Muscle of back (tissue), 11 donors: ENCODE data around the gene TMEM242. TPM values are rescaled to one million over a fixed set of nuclear protein-coding genes. Genes with fewer than 3 reads are reported as not detected.

Experiments
- DNase-seq, 3 donors: peaks; one replicate each; pipeline versions ENCODE4 v3.0.0 to v3.0.0-alpha.2; 2013
- polyA plus RNA-seq, 10 donors: library from polyadenylated mRNA; unstranded; fragments of 120-200 nt; gene quantifications; one replicate each; pipeline ENCODE4 v1.2.1, GENCODE V29; 2013; ENCODE audit not compliant: insufficient read length in 10 of 10

Gene TMEM242
- polyA plus RNA-seq, 10 donors: 7.9 to 11.7 (median 9.5) TPM

DNA sequence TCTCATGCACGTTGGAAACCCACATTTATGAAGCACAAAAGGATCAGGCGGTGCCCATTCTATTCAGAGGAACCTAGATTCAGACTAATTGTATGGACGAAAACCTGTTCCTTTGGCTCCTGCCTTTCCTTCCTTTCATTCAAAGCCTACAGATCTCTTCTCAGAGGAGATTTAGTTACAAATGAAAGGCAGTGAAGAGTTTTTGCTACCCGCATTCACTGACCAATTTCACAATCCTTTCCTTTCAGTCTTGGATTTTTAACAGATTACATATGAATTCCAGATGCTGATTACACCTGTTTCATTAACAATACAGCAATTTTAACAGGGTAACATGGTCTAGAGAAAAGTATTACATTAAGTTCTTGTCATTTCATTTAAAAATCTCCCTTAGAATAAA is 32.0 kb downstream of the TMEM242 start:
- no peak for DNase-seq

DNA sequence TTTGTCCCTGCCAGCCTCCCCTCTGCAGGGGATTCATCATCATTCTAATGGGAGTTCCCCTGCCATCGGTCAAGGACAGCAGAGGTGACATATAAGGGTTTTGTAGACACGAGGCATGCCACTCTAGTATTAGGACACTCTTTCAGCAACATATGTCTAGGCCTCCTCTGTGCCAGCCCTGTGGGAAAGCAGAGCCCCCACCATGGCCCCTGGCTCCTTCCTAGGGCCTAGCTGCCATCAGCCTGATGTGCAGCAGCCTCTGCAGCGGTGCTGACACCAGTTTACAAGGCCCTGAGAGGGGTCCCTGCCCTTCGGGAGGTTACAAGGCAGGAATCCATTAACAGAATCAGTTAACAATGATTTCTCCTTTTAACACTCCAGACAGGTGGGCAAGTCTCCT is 32.5 kb downstream of the TMEM242 start:
- DNase-seq: no peak

DNA sequence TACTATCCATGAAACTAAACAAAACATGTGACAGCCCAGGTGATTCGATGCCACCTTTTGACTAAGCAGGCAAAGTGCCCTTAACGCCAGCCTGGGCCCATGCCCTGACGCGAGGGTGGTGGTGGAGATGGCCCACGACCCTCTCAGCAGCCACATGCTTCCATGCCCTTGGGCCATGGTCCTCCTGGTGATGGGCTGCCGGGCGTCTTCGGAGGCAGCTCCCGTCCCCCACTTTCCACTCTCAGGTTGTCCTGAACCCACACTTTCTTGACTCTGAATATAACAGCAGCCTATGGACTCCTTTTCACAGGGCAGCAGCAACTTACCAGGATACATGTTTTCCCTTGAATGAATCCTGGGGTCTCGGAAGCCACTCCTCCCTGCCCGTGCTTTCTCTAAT is 33.6 kb downstream of the TMEM242 start:
- DNase-seq: no peak

DNA sequence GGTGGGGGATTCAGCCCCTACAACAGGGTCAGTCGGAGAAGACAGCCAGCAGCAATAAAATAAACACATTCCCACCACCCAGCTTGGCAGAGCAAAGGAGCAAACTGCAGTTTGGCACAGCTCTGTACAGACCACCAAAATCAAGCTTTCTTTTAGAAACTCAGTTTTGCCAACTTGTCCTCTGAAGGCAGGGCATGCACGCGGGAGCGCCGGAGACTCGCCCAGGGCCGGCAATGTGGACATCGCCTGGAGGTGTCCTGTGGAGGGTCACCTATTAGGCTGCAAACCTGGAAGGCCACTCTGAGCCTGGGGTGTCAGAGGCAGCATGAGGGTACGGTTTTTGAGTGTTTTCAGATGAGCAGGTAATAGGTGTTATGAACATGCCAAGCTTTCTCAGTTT is 34.7 kb downstream of the TMEM242 start:
- no peak for DNase-seq

DNA sequence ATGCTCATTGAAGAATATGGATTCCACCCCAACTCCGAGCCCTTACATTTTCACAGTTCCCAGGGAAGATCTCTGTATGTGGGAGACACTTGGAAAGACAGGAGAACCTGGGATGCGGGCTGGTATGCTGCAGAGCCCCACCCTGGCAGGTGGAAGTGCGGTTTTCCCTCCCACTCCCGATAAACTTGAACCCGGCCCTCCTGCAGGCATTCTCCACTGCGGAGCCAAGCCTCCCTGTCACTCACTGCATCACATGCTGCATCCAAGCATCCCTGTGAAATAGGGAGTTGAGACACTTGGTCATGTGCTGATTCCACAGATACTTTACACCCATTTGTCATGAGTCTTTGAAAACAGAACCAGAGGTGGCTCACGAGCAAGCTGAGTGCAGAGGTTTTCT is 35.4 kb downstream of the TMEM242 start:
- no peak for DNase-seq

DNA sequence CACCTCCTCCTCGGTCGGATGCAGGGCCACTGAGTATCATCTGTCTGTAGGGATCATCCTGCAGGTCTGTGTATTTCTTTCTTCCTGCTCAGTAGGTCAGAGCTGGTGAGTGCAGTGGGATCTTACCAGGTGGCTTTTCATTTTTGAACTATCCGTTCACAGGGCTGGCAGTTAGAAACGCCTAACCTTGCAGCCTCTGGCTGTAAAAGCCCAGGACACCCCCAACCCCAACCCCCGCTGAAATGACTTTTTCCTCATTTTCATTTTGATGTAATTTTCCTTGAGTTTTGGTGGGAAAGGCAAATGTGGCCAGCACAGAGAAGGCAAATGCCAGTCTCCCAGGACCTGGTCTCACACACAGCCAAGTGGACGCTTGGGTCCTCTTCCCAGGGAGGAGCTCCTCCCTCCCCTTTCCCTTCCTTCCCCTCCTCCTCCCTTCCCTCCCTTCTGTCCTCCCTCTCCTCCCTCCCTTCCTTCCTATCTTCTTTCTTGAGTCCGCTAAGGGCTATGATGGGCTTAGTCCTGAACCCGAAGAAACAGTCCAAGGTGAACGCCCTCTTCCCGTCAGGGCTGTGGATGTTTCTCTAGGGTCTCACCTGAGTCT is 36.0 kb downstream of the TMEM242 start:
- no peak for DNase-seq

DNA sequence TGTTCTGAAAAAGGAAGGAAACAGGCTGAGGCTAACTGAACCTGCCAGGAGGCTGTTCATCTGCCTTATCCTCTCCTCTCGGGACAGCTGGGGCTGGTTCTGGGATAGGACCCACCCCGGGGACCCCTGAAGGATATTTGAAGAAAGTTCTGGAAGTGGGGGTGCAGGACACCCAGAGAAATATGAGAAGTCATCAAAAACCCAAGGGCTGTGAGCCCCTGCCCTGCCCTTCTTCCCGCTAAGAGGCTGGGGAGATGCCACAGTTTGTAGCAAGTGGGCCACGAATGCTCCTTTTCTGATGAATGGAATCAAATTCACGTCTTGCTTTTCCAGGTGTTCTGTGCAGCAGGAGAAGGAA is 37.9 kb downstream of the TMEM242 start:
- DNase-seq: no peak

DNA sequence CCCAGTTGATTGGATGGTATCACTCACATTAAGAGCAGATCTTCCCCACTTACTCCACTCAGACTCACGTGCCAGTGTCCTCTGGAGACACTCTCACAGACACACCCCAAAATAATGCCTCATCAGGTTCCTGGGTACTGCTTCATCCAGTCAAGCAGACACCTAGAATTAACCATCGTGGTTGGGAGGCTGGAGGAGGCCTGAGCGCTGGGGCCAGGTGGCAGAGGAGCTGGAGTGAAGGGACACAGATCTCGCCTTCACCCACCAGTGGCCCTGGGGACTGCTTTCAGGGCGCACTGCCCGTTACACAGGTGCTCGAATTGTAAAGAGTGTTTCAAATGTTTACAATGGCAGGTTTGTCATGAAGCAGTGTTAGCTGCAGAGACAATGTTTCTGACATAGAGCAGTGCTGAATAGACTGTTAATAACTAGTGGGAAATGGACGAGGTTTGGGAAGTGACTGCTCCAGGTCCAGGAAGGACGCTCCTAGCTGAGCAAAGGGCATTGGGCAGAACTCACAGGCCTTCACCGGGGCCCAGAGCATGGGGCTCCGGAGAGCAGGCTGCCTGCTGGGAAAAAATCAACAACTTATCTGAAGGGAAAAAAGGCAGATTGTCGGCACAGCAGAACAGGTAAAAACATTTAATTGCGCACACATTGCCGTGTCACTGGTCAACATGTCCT is 38.4 kb downstream of the TMEM242 start:
- no peak for DNase-seq

DNA sequence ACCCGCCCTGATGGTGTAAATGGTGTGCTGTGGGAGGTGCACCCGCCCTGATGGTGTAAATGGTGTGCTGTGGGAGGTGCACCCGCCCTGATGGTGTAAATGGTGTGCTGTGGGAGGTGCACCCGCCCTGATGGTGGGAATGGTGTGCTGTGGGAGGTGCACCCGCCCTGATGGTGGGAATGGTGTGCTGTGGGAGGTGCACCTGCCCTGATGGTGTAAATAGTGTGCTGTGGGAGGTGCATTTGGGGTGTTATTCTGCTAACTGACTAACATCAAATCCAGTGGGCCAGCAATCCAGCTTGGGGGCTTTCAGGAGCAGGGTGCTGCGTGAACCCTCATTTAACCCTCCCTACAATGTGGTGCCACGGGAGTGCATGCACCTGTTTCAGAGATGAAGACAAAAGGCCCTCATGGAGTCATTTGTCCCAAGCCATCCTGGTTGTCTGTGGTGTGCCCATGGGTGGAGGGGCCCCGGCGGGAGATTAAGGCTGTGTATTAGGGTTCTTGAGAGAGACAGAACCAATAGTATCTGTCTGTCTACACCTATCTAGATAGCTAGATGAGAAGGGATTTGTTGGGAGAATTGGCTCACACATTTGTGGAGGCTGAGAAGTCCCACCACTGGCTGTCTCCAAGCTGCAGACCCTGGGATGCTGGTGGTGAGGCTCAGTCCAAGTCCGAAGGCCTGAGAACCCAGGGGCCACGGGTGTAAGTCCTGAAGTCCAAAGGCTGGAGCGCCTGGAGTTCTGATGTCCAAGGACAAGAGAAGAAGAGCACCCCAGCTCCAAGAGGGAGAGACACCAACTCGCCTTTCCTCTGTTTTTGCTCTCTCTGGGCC is 39.2 kb downstream of the TMEM242 start:
- no peak for DNase-seq

DNA sequence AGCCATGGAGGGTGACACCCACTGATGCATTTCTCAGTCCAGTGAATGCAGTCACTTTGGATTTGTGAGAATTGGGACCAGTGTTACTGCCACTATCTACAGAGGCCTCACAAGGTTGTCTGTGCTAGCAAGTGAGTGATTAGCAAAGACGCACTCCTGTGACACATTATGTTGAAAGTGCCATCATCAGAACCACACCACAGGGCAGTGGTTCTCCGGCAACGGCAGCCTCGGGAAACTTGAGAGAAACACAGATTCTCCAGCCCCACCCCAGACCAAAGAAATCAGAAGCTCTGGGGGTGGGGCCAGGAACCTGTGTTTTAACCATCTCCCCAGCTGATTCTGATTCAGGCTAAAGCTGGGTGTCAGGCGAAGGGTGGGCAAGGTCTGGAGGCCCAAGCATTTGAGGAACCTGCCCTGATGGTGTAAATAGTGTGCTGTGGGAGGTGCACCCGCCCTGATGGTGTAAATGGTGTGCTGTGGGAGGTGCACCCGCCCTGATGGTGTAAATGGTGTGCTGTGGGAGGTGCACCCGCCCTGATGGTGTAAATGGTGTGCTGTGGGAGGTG is 39.9 kb downstream of the TMEM242 start:
- no peak for DNase-seq

DNA sequence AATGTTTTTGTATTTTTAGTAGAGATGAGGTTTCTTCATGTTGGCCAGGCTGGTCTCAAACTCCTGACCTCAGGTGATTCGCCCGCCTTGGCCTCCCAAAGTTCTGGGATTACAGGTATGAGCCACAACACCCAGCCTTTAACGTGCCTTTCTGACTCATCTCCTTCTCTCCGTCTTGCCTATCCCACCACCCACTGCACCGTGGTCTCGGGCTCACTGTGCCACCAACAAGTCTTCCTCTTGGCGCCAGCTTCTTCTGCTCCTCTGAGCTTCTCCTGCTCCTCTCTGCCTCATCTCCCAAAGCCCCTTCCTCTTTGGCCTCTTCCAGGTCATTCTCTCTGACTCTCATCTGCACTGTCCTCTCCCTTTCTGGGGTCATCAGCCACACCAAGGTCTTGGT is 41.0 kb downstream of the TMEM242 start:
- no peak for DNase-seq

DNA sequence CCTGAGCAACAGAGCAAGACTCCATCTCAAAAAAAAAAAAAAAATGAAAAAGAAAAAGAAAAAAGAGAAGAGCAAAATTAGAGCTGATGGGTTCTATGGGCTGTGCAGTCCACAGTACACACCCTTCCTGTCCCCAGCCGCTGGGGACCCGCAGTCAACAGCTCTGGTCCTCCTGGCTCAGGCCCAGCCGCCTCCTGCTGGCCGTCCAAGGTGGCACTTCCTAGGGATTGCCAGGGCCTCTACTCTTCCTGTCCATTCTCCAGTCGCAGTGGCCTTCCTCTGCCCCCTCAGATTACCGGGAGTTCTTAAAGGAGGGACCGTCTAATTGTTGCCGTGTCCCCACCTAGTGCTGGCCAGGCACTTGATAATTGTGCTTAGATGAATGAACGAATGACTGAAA is 41.7 kb downstream of the TMEM242 start:
- no peak for DNase-seq

DNA sequence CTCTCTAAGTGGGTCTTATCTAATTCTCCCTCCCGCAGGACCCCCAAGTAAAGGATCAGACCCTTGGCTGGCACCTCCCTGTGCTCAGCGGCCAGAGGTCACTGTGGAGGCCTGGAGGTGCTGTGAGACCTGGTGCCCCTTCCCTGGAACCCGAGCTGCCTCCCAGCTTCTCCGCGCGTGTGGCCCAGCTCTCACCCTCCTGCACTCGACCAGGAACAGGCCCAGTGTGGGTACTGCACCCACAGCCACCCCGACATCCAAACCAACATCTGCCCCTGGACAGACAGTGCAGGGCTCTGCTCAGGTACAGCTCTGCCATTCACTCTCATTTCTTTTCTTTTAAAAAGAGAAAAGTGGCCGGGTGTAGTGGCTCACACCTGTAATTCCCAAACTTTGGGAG is 42.4 kb downstream of the TMEM242 start:
- DNase-seq: no peak

DNA sequence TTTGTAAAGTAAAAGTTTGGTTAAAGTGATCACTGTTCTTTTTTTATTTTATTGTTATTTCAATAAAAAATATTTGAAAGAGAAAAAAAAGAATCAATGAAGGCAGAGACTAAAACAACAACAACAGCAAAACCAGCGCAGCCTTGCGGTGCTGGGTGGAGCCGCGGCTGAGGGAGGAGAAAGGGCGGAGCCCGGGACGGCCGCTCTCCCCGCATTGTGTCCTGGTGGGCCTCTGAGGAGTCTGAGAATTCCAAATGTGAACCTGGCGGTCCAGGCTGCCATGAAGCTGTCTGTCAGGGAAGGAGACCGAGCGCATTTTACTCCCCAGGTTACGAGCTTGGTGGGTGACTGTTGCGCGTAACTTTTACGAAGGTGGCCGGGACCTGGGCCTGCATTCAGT is 43.2 kb downstream of the TMEM242 start:
- no peak for DNase-seq

DNA sequence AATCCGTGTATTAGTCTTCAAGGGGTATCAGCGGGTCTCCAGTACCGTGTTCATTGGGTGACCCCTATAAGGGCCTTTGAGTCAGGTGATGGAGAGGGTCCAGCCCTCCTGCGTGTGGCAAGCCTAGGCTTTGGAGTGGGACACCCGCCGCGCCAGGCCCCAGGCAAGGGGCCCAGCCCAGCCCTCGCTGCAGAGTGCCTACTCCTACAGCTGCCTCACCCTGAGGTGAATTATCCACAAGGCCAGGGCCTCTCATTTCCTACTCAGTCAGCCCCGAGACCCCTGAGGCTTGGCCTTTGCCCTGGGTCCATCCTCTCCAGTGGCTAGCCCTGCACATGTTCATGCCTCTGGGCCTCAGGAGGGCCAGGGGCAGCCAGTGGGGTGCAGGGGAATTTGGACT is 45.1 kb downstream of the TMEM242 start:
- no peak for DNase-seq

DNA sequence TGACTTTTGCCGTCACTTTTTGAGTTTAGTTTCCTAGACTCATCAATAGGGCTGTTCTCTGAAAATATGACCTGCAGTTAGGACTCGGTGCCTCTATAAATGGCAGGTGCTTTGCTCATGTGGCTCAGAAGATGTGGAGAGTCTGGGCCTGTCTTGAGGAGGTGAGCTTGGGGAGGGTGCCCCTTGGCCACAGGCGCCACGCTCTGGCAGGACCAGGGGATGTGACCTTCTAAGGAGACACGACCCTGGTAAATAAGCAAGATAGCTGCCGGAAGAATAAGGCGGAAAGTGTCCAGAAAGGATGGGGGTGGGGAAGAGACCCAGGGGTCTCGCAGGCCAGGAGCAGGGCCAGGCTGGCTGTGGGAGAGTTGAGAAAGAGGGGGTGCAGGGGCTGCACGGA is 46.6 kb downstream of the TMEM242 start:
- no peak for DNase-seq

DNA sequence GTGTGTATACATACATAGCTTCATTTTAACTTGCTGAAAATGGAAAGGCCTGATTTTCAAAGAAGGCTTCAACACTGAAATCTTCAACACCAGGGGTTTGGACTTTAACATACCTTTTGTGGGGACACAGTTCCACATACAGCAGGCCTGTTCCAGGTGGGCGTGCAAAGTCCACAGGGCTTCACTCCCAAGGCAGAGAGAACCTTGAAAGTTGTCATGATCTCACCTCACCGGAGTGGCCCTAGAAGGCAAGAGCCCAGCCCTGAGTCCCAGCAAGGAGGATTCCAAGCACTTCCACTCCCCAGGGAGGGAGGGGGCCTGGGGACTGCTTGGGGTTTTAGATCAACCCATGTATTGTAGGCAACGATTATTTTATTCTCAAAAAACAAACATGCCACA is 47.2 kb downstream of the TMEM242 start:
- no peak for DNase-seq

DNA sequence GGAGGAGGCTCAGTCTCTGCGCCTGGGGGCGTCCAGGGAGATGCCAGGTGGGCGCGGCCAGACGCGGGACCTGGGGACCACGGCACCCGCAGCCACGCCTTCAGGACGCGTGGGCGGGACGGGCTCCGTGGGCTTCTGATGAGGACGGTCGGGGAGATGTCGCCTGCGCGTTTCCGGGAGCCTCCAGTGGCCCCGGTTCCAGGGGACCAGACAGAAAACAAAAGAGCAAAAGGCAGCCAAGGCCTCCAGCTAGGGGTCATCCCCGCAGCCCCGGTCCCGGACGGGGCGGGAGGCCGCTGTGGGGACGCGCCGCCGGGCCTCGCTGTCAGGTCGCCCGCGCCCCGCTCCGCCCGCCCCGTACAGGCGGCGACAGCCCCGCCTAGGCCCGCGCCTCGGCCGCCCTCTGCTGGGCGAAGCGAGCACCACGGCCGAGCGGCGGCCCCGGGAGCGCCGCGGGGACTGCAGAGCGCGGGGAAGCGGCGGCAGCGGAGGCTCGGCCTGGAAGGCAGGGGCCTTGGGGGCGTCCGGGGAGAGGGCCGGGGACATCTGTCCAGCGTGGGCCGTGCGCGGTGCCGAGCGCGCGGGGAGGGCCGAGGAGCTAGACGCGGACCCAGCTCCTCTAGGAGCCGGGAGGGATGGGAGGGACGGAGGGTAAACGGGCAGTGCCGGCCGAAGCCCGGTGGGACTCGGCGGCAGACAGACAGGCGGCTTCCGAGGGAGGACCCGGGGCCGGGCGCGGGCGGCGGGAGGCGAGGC is 48.7 kb downstream of the TMEM242 start:
- peak; percentile 75 to 92 (median 81) for DNase-seq

DNA sequence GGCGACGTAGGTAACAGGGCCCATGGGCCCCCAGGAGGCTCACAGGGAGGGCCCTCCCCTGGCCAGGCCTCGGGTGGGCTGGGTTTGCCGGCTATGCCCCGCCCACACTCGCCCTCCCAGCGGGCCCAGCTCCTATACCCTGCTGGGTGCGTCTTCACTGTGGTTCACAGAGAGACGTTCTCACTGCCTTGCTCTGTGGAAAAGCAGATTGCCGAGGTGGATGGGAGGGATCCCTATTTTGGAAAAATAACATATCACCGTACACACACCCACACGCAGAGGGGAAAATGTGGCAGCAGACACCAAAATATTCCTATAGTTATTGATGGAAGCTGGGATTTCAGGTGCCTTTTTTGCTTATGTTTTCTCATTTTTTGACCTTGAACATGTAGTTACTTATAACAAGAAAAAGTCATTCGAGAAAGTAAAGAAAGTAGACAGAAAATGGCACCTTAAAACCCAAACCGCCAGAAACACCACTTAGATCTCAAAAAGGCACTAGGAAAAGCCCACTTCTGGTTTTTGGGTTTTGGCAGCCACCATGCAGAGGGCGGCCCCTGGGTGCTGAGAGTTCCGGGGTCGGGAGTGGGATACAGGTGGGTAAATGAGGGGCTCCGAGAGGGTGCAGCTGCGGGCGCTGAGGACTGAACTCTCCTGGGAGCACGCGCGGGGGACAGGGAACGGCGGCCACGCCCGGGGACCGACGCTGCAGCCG is 49.4 kb downstream of the TMEM242 start:
- peak in 2 of 3 donors; percentile 2 to 32 for DNase-seq

DNA sequence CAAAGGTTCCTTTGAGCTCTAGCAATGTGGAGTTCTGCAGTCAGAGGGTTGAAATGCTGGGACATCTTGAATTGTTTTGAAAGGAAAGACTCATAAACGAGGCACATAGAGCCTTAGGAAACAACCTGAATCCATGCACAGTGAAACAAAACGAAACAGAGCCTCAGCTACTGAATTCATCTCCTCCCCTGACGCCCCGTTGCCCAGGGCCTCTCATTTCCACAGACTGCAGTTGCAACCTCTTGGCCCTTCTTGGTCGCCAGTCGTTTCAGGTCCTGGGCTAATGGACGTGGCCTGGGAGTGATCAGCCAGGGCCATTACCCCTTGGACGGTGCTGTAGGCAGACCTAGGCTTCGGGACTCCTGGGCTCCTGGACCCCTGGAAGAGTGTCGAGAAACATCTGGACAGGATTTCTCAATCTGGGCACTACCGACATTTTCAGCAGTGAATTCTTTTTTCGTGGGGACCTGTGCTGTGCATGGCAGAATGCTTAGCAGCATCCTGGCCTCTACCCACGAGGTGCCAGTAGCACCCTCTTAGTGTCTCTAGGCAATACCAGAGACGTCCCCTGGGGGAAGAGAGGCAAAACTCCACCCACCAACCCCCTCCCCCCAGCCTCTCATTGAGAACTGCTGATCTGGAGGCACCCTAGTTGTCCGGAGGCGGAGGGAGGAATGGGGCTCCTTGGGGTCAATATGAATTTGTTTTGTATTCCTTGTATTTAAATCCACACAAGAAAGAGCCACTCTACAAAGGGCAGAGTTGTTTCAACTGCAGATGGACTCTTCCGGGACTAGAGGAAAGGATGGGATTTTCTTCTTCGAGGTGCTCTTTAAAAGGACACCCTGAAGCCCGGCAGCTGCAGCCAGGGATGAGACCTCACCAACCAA is 50.2 kb downstream of the TMEM242 start:
- DNase-seq: no peak
